Vagina (tissue), 2 donors: Measurements from ENCODE around the gene DNM1L.

ENCODE experiments used
- POLR2AphosphoS5 ChIP-seq, 2 donors: sonication (generic); formaldehyde crosslinking; IDR thresholded peaks; one replicate each; pipeline ENCODE4 v1.9.0; 2017; ENCODE audit warnings: antibody characterized with exemption in 2 of 2, mild to moderate bottlenecking in 2 of 2, low read depth in 1 of 2; ENCODE audit not compliant: insufficient read depth in 1 of 2
- TF ChIP-seq, protein P1 (sequence below), 3 experiments: fragments of 450-650 bp in 2 of 3; fragments of 200-600 bp in 1 of 3; sonication (generic) in 1 of 3; IDR thresholded peaks; one replicate each; pipeline ENCODE4 v1.5.1; 2017 to 2019; ENCODE audit warnings: antibody characterized with exemption in 3 of 3, mild to moderate bottlenecking in 2 of 3, moderate library complexity in 2 of 3

DNA sequence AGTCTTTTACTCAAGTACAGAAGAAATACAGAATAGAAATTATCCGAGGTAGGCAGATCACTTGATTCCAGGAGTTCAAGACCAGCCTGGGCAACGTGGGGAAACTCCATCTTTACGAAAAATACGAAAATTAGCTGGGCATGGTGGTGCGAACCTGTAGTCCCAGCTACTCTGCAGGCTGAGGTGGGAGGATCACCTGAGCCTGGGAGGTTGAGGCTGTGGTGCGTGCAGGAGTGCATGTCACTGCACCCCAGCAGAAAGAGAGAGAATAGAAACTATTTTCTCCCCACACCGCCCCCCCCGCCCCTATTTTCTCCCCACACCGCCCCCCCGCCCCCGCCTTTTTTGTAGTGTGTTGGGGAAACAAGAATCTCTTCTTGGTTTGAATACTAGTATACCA, 2.2 kb downstream of the DNM1L start:
- TF ChIP-seq, protein P1, sequence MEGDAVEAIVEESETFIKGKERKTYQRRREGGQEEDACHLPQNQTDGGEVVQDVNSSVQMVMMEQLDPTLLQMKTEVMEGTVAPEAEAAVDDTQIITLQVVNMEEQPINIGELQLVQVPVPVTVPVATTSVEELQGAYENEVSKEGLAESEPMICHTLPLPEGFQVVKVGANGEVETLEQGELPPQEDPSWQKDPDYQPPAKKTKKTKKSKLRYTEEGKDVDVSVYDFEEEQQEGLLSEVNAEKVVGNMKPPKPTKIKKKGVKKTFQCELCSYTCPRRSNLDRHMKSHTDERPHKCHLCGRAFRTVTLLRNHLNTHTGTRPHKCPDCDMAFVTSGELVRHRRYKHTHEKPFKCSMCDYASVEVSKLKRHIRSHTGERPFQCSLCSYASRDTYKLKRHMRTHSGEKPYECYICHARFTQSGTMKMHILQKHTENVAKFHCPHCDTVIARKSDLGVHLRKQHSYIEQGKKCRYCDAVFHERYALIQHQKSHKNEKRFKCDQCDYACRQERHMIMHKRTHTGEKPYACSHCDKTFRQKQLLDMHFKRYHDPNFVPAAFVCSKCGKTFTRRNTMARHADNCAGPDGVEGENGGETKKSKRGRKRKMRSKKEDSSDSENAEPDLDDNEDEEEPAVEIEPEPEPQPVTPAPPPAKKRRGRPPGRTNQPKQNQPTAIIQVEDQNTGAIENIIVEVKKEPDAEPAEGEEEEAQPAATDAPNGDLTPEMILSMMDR (IDR thresholded peaks at IDR 0.05) = no peak
- TF ChIP-seq POLR2AphosphoS5 (IDR thresholded peaks at IDR 0.05; ENCODE audit: insufficient read depth in 1 of 2, low read depth in 1 of 2) = no peak
